ENCODE measurements around the gene DNASE1L2.

DNASE1L2 gene

GRCh38 chr16:2204416-2205103, 31.7 kb upstream of the DNASE1L2 start:
- DNase-seq, result no peak

GRCh38 chr16:2205104-2205966, 30.9 kb upstream of the DNASE1L2 start, which contains the start of gene MLST8:
Gene MLST8 (plus strand): TSS chr16:2205454. CDS start chr16:2206086, 632 bp downstream.
- peak; percentile 94 for DNase-seq

- DNase-seq, result no peak
Measured at GRCh38 chr16:2205967-2206313, 30.3 kb upstream of the DNASE1L2 start.

- no peak for DNase-seq
Measured at GRCh38 chr16:2206420-2206779, 29.8 kb upstream of the DNASE1L2 start.

- DNase-seq, result no peak
Measured at GRCh38 chr16:2206780-2207433, 29.3 kb upstream of the DNASE1L2 start.

- DNase-seq, result no peak
Measured at GRCh38 chr16:2207872-2208271, 28.4 kb upstream of the DNASE1L2 start.

GRCh38 chr16:2208308-2208707, 27.9 kb upstream of the DNASE1L2 start:
- DNase-seq, result no peak

GRCh38 chr16:2208772-2209171, 27.5 kb upstream of the DNASE1L2 start:
- DNase-seq, result no peak

GRCh38 chr16:2209258-2210008, 26.8 kb upstream of the DNASE1L2 start:
- peak; percentile 56 for DNase-seq

- no peak for DNase-seq
Measured at GRCh38 chr16:2210009-2210332, 26.3 kb upstream of the DNASE1L2 start.

- no peak for DNase-seq
Measured at GRCh38 chr16:2210386-2211365, 25.6 kb upstream of the DNASE1L2 start, which contains the start of gene BRICD5. Gene BRICD5 (minus strand): TSS chr16:2210863. CDS start chr16:2210833, 30 bp downstream.

GRCh38 chr16:2211923-2212347, 24.3 kb upstream of the DNASE1L2 start:
- DNase-seq, result no peak

- peak; percentile 46 for DNase-seq
Measured at GRCh38 chr16:2212362-2213324, 23.6 kb upstream of the DNASE1L2 start.

GRCh38 chr16:2213817-2214718, 22.2 kb upstream of the DNASE1L2 start:
- peak; percentile 54 for DNase-seq

- DNase-seq, result no peak
Measured at GRCh38 chr16:2214719-2214968, 21.6 kb upstream of the DNASE1L2 start, which contains the start of gene PGP. Gene PGP (minus strand): TSS chr16:2214840. CDS start chr16:2214777, 63 bp downstream.

- no peak for DNase-seq
Measured at GRCh38 chr16:2216330-2216729, 19.9 kb upstream of the DNASE1L2 start.

- DNase-seq, result peak; percentile 100
Measured at GRCh38 chr16:2223221-2223941, 12.9 kb upstream of the DNASE1L2 start, which contains the start of gene E4F1. Gene E4F1 (plus strand): TSS chr16:2223591. CDS start chr16:2223614, 23 bp downstream.

GRCh38 chr16:2223942-2224486, 12.2 kb upstream of the DNASE1L2 start:
- peak; percentile 76 for DNase-seq
